ENCODE measurements around the gene SFMBT1. TPM values are rescaled to one million over a fixed set of nuclear protein-coding genes. Genes with fewer than 3 reads are reported as not detected.

Gene SFMBT1
- total and polyA plus RNA-seq, 2 experiments from 2014 or later, result 5.3 to 24.0 TPM

GRCh38 chr3:53068176-53068575 is 22.3 kb upstream of the SFMBT1 start:
- Histone ChIP-seq H2AFZ (no peak overlapping the region), H4K20me1 (replicated peaks; ENCODE audit: insufficient read depth) (no peaks in the 10 kb centered on the region), H3K4me1 (ENCODE audit: insufficient read depth) (peaks cover 4% of the 10 kb centered on the region; the same call in 1 of the 2 replicates), H3K36me3 (ENCODE audit: insufficient read depth) (no peaks in the 10 kb centered on the region), H3K4me2 (no peak overlapping the region), H3F3A (replicated peaks; ENCODE audit: low read depth) (no peaks in the 10 kb centered on the region), H3K4me3 (no peak overlapping the region), H3K79me2 (replicated peaks; ENCODE audit: insufficient read depth) (no peaks in the 10 kb centered on the region), H3K9me2 (ENCODE audit: insufficient read depth) (no peaks in the 10 kb centered on the region), H3K27me3 (ENCODE audit: insufficient read depth) (no peaks in the 10 kb centered on the region), H3K27ac (ENCODE audit: low read depth) (no peak overlapping the region)
- TF ChIP-seq ZNF114 (CRISPR knock-in tag; IDR thresholded peaks at IDR 0.05) (no peak), CREB1 (CRISPR knock-in tag; IDR thresholded peaks at IDR 0.05; ENCODE audit: low read depth) (no peak), ZNF331 (CRISPR knock-in tag; IDR thresholded peaks at IDR 0.05; ENCODE audit: low read depth) (no peak), ZNF462 (CRISPR knock-in tag; IDR thresholded peaks at IDR 0.05) (no peak), CTCF (conservative IDR thresholded peaks at IDR 0.05; ENCODE audit: low read depth in 2 of 2) (no peak), JUNB (IDR thresholded peaks at IDR 0.05; ENCODE audit: unreplicated experiment) (no peak), ETS1 (IDR thresholded peaks at IDR 0.05) (no peak), EZH2 (IDR thresholded peaks at IDR 0.05; ENCODE audit: low read depth, unreplicated experiment) (no peak), STAT1 (IDR thresholded peaks at IDR 0.05; ENCODE audit: unreplicated experiment) (no peak), REST (IDR thresholded peaks at IDR 0.05; ENCODE audit: unreplicated experiment) (no peak), POLR2AphosphoS5 (IDR thresholded peaks at IDR 0.05; ENCODE audit: low read depth) (no peak), EZH2phosphoT487 (IDR thresholded peaks at IDR 0.05; ENCODE audit: unreplicated experiment) (no peak), NANOG (IDR thresholded peaks at IDR 0.05; ENCODE audit: borderline replicate concordance) (no peak)
- no peak for ATAC-seq
- no peaks in the 10 kb centered on the region for H3K9me3 Mint-ChIP-seq
- DNase-seq (ENCODE audit: low spot score), result no peak
- no peaks in the 10 kb centered on the region for H3K36me3 Mint-ChIP-seq (ENCODE audit: low read depth)
- H3K27ac Mint-ChIP-seq, result no peak overlapping the region
- peaks cover 5% of the 10 kb centered on the region for H3K27me3 Mint-ChIP-seq (ENCODE audit: insufficient read depth, low read depth, poor library complexity)
- H3K4me1 Mint-ChIP-seq, result peaks cover 16% of the 10 kb centered on the region; the same call in 2 of the 3 replicates
- H3K4me3 Mint-ChIP-seq, result no peak overlapping the region

Data from GM23338 (cell line).